NB4 (cell line): Measurements from ENCODE around the gene PRR5L.

Source experiments
- DNase-seq: peaks from one replicate; pipeline ENCODE4 v3.0.0; 2010; ENCODE audit warnings: low read depth
- H3K4me3 ChIP-seq: one replicate; pipeline ENCODE4 v1.5.1; 2011; ENCODE audit warnings: mild to moderate bottlenecking, low read depth, low read length, moderate library complexity
- MYC ChIP-seq: IDR thresholded peaks from 2 replicates; pipeline ENCODE4 v1.6.1; 2011; ENCODE audit warnings: low read depth, low read length
- POLR2A ChIP-seq: IDR thresholded peaks from 2 replicates; pipeline ENCODE4 v1.6.1; 2011; ENCODE audit warnings: mild to moderate bottlenecking; ENCODE audit not compliant: insufficient read length; ENCODE audit errors: extremely low read depth
- TF ChIP-seq, protein P1 (sequence below): IDR thresholded peaks from one replicate; pipeline ENCODE4 v1.5.1; 2012; ENCODE audit warnings: low read depth, low read length
- TF ChIP-seq, protein P2 (sequence below): IDR thresholded peaks from 2 replicates; pipeline ENCODE4 v1.6.1; 2011; ENCODE audit warnings: low read depth, low read length

Gene PRR5L

GRCh38 chr11:36358436-36358835, 62.3 kb downstream of the PRR5L start:
- DNase-seq = no peak
- TF ChIP-seq, protein P1, sequence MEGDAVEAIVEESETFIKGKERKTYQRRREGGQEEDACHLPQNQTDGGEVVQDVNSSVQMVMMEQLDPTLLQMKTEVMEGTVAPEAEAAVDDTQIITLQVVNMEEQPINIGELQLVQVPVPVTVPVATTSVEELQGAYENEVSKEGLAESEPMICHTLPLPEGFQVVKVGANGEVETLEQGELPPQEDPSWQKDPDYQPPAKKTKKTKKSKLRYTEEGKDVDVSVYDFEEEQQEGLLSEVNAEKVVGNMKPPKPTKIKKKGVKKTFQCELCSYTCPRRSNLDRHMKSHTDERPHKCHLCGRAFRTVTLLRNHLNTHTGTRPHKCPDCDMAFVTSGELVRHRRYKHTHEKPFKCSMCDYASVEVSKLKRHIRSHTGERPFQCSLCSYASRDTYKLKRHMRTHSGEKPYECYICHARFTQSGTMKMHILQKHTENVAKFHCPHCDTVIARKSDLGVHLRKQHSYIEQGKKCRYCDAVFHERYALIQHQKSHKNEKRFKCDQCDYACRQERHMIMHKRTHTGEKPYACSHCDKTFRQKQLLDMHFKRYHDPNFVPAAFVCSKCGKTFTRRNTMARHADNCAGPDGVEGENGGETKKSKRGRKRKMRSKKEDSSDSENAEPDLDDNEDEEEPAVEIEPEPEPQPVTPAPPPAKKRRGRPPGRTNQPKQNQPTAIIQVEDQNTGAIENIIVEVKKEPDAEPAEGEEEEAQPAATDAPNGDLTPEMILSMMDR = no peak
- TF ChIP-seq MYC = no peak
- TF ChIP-seq, protein P2, sequence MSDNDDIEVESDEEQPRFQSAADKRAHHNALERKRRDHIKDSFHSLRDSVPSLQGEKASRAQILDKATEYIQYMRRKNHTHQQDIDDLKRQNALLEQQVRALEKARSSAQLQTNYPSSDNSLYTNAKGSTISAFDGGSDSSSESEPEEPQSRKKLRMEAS = no peak
- no peak for TF ChIP-seq POLR2A
- H3K4me3 ChIP-seq = no peak overlapping the region

DNA sequence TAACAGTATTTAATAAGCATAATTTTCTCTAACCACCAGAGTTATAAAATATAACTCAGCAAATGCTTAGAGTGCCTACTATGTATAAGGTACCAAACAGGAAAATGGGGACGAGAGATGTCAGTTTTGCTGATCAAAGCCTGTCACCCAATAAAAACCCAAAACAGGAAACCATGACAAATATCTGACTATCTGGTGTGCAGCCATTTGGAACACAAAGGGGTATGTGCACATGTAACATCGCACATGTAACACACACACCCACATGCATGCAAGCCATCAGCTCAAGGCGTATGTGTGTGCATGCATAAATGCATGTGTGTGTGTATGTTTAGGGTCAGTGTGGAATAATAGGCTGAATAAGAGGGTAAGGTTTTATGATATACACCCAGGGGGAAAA, 64.2 kb downstream of the PRR5L start:
- TF ChIP-seq POLR2A = no peak
- TF ChIP-seq, protein P2 = no peak
- no peak for TF ChIP-seq MYC
- TF ChIP-seq, protein P1 = no peak
- DNase-seq = no peak
- no peak overlapping the region for H3K4me3 ChIP-seq

DNA sequence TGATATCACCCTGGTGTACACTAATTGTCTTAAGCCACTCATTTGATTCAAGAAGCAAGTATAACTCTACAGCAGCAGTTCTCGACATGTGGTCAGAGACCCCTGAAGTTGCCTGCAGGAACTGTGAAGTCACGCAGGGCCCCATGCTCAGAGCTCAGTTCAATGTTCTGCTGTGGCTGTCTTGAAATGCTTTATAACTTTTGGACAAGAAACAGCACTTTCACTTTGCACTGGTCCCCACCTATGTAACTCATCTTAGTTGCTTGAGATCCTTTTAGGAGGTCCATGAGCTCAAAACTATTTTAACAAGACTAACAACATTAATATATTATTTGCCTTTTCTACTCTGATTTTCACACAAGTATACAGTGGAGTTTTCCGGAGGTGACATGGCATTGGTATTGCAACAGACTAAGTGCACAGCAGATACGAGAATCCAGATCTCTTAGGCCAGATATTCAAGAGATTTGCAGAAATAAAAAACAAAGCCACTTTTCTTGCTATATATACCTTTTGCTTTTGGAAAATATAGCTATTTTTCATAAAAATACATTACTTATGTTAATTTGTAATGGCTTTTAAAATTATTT, 64.8 kb downstream of the PRR5L start:
- H3K4me3 ChIP-seq = no peak overlapping the region
- no peak for DNase-seq
- TF ChIP-seq, protein P2 = no peak
- TF ChIP-seq POLR2A (no peak), MYC (no peak)
- TF ChIP-seq, protein P1 = no peak

DNA sequence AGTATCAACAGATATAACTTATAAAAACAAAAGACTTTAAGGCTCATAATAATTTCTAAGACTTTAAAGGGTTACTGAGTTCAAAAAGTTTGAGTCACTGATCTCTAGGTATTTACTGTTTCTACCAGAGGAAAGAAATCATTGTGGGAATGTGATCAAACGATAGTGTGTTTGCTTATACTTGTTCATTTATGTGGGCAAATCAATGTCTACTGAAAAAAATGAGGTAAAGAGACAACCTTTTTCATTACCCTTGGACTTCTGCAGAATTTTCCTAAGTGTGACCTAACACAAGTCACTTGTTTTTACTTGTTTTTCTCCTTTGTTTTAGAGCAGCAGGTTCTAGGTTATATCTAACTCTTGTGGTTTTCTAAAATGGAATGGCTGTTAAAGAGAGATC, 65.4 kb downstream of the PRR5L start:
- no peak for DNase-seq
- no peak overlapping the region for H3K4me3 ChIP-seq
- TF ChIP-seq POLR2A = no peak
- TF ChIP-seq, protein P2 = no peak
- TF ChIP-seq, protein P1 = no peak
- TF ChIP-seq MYC = no peak

- TF ChIP-seq POLR2A (no peak), MYC (no peak)
- TF ChIP-seq, protein P1 = no peak
- TF ChIP-seq, protein P2 = no peak
- no peak overlapping the region for H3K4me3 ChIP-seq
- DNase-seq = no peak
Observed at GRCh38 chr11:36361901-36362391, 65.9 kb downstream of the PRR5L start.
